Lower lobe of right lung (tissue), 2 donors: ENCODE data around the gene RPAP2. TPM values are rescaled to one million over a fixed set of nuclear protein-coding genes. Genes with fewer than 3 reads are reported as not detected.

Experiments
- ATAC-seq, 2 donors: fragments of 200-7000 bp; cut with Tn5 transposase; one replicate each; pipeline ENCODE4 v1.9.1; 2020 to 2022; ENCODE audit warnings: mild to moderate bottlenecking in 2 of 2, moderate library complexity in 2 of 2
- DNase-seq: peaks from one replicate; pipeline ENCODE4 v3.0.0-alpha.2; 2020
- H3K27ac ChIP-seq: fragments of 200-600 bp; one replicate; pipeline ENCODE4 v1.8.0; 2022
- H3K27me3 ChIP-seq: fragments of 200-600 bp; one replicate; pipeline ENCODE4 v1.8.0; 2022; ENCODE audit warnings: low read depth
- H3K36me3 ChIP-seq: fragments of 200-600 bp; one replicate; pipeline ENCODE4 v1.8.0; 2022; ENCODE audit warnings: mild to moderate bottlenecking
- H3K4me1 ChIP-seq: fragments of 200-600 bp; one replicate; pipeline ENCODE4 v1.8.0; 2022
- H3K4me3 ChIP-seq: fragments of 200-600 bp; one replicate; pipeline ENCODE4 v1.8.0; 2022; ENCODE audit warnings: mild to moderate bottlenecking
- H3K9me3 ChIP-seq: fragments of 200-600 bp; one replicate; pipeline ENCODE4 v1.8.0; 2022
- intact Hi-C: fragments of 100-400 bp; cut with DNase I; formaldehyde crosslinking; loops from one replicate; pipeline ENCODE4 v1.11.0; 2022
- total RNA-seq: library from RNA; stranded (reverse); fragmentation: NEBNext Ultra II Directional; extraction: Animal tissue kit (Norgen Biotek cat#: 25700); gene quantifications from one replicate; pipeline ENCODE4 v1.2.1, GENCODE V29; 2021
- TF ChIP-seq, protein P1 (sequence below): fragments of 200-600 bp; IDR thresholded peaks from one replicate; pipeline ENCODE4 v1.8.0; 2022; ENCODE audit warnings: antibody characterized with exemption, mild to moderate bottlenecking
- donor health status: DM: no; HTN: yes; CAD: no; lungs with severe emphysema.

The RPAP2 gene
- total RNA-seq, 1 donor from 2014 or later: 20.0 TPM

DNA sequence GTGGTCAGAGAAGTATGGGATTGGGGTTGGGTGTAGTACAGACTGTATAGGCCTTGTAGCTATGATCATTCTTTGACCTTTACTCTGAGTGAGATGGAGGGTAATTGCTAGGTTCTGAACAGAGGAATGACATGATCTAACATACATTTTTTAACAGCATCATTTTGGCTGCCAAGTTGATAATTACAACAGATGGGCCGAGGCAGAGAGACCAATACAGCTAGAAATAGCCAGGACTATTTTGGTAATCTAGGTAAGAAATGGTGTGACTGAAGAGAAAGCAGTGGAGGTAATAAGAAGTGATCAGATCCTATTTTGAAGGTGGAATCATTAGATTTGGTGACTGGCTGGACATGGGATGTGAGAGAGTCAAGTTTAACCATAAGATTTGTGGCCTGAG, 43.5 kb downstream of the RPAP2 start:
- no peaks in the 10 kb centered on the region for H3K9me3 ChIP-seq
- intact Hi-C loops: no loop called here
- TF ChIP-seq, protein P1, sequence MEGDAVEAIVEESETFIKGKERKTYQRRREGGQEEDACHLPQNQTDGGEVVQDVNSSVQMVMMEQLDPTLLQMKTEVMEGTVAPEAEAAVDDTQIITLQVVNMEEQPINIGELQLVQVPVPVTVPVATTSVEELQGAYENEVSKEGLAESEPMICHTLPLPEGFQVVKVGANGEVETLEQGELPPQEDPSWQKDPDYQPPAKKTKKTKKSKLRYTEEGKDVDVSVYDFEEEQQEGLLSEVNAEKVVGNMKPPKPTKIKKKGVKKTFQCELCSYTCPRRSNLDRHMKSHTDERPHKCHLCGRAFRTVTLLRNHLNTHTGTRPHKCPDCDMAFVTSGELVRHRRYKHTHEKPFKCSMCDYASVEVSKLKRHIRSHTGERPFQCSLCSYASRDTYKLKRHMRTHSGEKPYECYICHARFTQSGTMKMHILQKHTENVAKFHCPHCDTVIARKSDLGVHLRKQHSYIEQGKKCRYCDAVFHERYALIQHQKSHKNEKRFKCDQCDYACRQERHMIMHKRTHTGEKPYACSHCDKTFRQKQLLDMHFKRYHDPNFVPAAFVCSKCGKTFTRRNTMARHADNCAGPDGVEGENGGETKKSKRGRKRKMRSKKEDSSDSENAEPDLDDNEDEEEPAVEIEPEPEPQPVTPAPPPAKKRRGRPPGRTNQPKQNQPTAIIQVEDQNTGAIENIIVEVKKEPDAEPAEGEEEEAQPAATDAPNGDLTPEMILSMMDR: no peak
- H3K27me3 ChIP-seq: no peaks in the 10 kb centered on the region
- ATAC-seq (no peak), DNase-seq (no peak)
- H3K36me3 ChIP-seq: peaks cover 35% of the 10 kb centered on the region
- H3K4me1 ChIP-seq: no peaks in the 10 kb centered on the region
- no peak overlapping the region for H3K4me3 ChIP-seq
- H3K27ac ChIP-seq: no peak overlapping the region

DNA sequence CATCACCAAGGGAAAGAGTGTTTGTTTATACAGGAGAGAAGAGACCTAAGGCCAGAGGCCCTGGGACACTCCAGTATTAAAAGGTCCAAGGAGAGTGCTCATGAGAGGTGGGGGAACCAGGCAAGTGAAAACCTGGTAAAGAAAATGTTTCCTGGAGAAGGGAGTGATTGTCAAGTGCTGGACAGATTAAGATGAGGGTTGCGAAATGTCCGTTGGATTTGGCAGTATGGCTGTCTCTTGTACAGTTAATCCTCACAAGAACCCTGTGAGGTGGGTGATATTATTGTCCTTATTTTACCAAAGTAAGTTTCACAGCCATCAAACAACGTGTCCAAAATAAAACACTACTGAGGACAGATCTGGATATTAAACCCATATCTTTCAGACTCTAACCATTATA, 44.2 kb downstream of the RPAP2 start:
- TF ChIP-seq, protein P1: no peak
- H3K4me1 ChIP-seq: no peaks in the 10 kb centered on the region
- no peak for ATAC-seq

DNA sequence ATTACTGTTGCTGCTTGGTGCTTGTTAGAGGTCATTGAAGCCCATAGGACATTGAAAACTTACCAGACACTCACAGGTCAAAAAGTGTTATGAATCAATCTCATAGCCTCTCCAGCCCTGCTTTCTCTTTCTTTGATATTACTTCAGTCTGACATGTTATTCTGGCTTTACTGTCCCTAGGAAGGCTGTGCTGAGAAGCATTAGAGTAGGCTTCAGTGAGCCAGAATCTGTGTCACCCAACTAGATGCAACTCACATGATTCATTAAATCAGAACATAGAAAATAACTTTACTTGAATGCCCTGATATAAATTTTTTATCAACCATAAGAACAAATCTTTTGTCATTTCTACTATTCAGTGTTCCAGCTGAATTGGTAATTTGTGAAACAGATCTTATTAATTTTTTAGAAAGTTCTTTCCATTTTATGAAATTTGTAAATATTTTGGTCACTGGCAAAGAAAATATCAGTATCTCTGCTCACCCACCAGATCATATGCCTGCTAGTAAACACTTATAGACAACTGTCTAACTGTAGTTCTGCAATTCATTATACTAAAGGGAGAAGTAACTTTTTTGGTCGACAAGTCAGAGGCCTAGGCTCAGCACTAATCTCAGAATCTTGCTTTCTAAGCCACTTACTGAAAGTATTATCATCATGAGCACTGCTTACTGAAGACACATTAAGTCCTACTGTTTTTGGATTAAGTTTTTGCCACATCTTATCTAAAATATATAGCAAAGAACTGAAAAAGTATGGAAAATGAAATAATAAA, 48.2 kb downstream of the RPAP2 start:
- ATAC-seq (no peak), DNase-seq (no peak)
- peaks cover 40% of the 10 kb centered on the region for H3K36me3 ChIP-seq
- intact Hi-C loops: no loop called here
- no peaks in the 10 kb centered on the region for H3K9me3 ChIP-seq
- no peaks in the 10 kb centered on the region for H3K27me3 ChIP-seq
- no peak overlapping the region for H3K27ac ChIP-seq
- H3K4me3 ChIP-seq: no peak overlapping the region
- TF ChIP-seq, protein P1: no peak
- no peaks in the 10 kb centered on the region for H3K4me1 ChIP-seq

More for the DNA sequence above, 44.2 kb downstream of the RPAP2 start:
- intact Hi-C loops: no loop called here
- Histone ChIP-seq H3K27me3 (no peaks in the 10 kb centered on the region), H3K36me3 (peaks cover 41% of the 10 kb centered on the region), H3K27ac (no peak overlapping the region), H3K9me3 (no peaks in the 10 kb centered on the region), H3K4me3 (no peak overlapping the region)
- DNase-seq: no peak

DNA sequence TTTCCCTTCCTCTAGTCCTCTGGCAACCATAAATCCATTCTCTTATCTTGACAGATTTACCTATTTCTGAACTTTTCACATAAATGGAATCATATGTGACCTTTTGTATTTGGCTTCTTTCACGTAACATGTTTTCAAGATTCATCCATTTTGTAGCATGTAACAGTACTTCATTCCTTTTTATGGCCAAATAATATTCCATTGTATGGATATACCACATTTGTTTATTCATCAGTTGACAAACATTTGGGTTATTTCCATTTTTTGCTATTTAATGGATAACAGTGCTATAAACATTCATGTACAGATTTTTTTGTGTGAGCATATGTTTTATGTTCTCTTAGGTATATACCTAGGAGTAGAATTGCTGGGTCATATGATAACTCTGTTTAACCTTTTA, 54.0 kb downstream of the RPAP2 start:
- Histone ChIP-seq H3K4me1 (no peaks in the 10 kb centered on the region), H3K4me3 (no peak overlapping the region), H3K27ac (no peak overlapping the region), H3K27me3 (no peaks in the 10 kb centered on the region), H3K9me3 (peaks cover 5% of the 10 kb centered on the region), H3K36me3 (peaks cover 28% of the 10 kb centered on the region)
- DNase-seq: no peak
- intact Hi-C loops: no loop called here
- TF ChIP-seq, protein P1: no peak
- no peak for ATAC-seq

DNA sequence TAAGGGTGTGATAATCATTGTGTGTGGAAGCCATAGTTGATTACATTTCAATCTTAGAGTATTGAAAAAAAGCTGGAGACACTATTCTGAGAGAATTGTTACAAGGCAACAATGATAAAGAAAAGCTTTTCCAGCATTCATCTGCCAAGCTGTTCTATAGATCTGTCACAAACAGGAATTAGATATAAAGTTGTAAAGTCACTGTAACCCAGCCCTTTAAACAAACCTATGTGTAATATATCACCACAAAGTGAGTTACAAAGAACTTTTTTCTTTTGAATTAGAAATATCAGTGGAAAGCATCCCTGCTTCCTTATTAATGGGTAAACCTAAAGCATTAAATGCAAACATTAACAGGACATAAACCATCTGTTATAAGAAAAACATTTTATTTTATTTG, 55.4 kb downstream of the RPAP2 start:
- TF ChIP-seq, protein P1: no peak
- DNase-seq (no peak), ATAC-seq (no peak)
- no peaks in the 10 kb centered on the region for H3K27me3 ChIP-seq
- H3K4me3 ChIP-seq: no peak overlapping the region
- peaks cover 5% of the 10 kb centered on the region for H3K9me3 ChIP-seq
- intact Hi-C loops: no loop called here
- peaks cover 29% of the 10 kb centered on the region for H3K36me3 ChIP-seq
- no peaks in the 10 kb centered on the region for H3K4me1 ChIP-seq
- H3K27ac ChIP-seq: no peak overlapping the region
